SK-N-SH treated with all-trans-retinoic acid at 6 μM for 48 hours (cell line): Measurements from ENCODE around the gene TMEM79.

Source experiments
- CSDC2 ChIP-seq: fragments of 250-450 bp; sonication (Bioruptor Pico); IDR thresholded peaks from 2 replicates; pipeline ENCODE4 v1.5.0; 2020; ENCODE audit warnings: mild to moderate bottlenecking, moderate library complexity
- OSR1 ChIP-seq: fragments of 250-450 bp; sonication (Bioruptor Pico); IDR thresholded peaks from 2 replicates; pipeline ENCODE4 v1.8.0; 2022; ENCODE audit warnings: moderate library complexity, mild to moderate bottlenecking, inconsistent platforms
- POU6F1 ChIP-seq: fragments of 250-450 bp; sonication (Bioruptor Pico); IDR thresholded peaks from 2 replicates; pipeline ENCODE4 v1.8.0; 2021; ENCODE audit warnings: low read depth, mild to moderate bottlenecking, moderate library complexity, borderline replicate concordance
- TCF4 ChIP-seq: fragments of 250-450 bp; sonication (Bioruptor Pico); IDR thresholded peaks from 2 replicates; pipeline ENCODE4 v1.8.0; 2021; ENCODE audit warnings: mild to moderate bottlenecking, moderate library complexity, borderline replicate concordance
- TOX ChIP-seq: fragments of 250-450 bp; sonication (Bioruptor Pico); IDR thresholded peaks from 2 replicates; pipeline ENCODE4 v1.8.0; 2021; ENCODE audit warnings: mild to moderate bottlenecking, moderate library complexity, borderline replicate concordance
- TSHZ2 ChIP-seq: fragments of 250-450 bp; sonication (Bioruptor Pico); IDR thresholded peaks from 2 replicates; pipeline ENCODE4 v1.5.0; 2020; ENCODE audit warnings: mild to moderate bottlenecking, moderate library complexity
- ZFP3 ChIP-seq: fragments of 250-450 bp; sonication (Bioruptor Pico); IDR thresholded peaks from 2 replicates; pipeline ENCODE4 v1.5.0; 2020; ENCODE audit warnings: mild to moderate bottlenecking, moderate library complexity
- ZFP30 ChIP-seq: fragments of 450-650 bp; formaldehyde crosslinking; IDR thresholded peaks from 2 replicates; pipeline ENCODE4 v1.5.0; 2022; ENCODE audit warnings: mild to moderate bottlenecking, moderate library complexity
- ZNF565 ChIP-seq: fragments of 450-650 bp; formaldehyde crosslinking; conservative IDR thresholded peaks from 2 replicates; pipeline ENCODE4 v1.5.0; 2020; ENCODE audit warnings: low read depth, mild to moderate bottlenecking, moderate library complexity

- TF ChIP-seq CSDC2 (CRISPR knock-in tag) (no peak), ZFP3 (CRISPR knock-in tag) (no peak), ZFP30 (CRISPR knock-in tag) (no peak), TSHZ2 (CRISPR knock-in tag) (no peak), TCF4 (no peak), TOX (CRISPR knock-in tag) (no peak), OSR1 (CRISPR knock-in tag) (no peak), POU6F1 (CRISPR knock-in tag) (no peak), ZNF565 (CRISPR knock-in tag) (no peak)
These were observed 24.3 kb upstream of the TMEM79 start for GRCh38 chr1:156259805-156260204.
